Activated naive CD4-positive, alpha-beta T cell treated with anti-CD3 and anti-CD28 coated beads for 36 hours (primary cell): ENCODE measurements around the gene TENT4B. TPM values are rescaled to one million over a fixed set of nuclear protein-coding genes. Genes with fewer than 3 reads are reported as not detected.

Source experiments
- CTCF ChIA-PET: fragments of 350-600 bp; sonication (Branson Sonifier 250); formaldehyde crosslinking; loops from one replicate; lab custom pipeline; 2021; ENCODE audit warnings: antibody characterized with exemption; lab: Charles Lee
- DNase-seq: peaks from one replicate; pipeline ENCODE4 v3.0.0-alpha.2; 2020
- H3K27ac Mint-ChIP-seq: one replicate; pipeline ENCODE4 v1.8.0; 2021; ENCODE audit warnings: mild to moderate bottlenecking, mixed read lengths
- H3K27me3 Mint-ChIP-seq: one replicate; pipeline ENCODE4 v1.8.0; 2021; ENCODE audit warnings: low read depth, mixed read lengths
- H3K36me3 Mint-ChIP-seq: one replicate; pipeline ENCODE4 v1.8.0; 2021; ENCODE audit warnings: low read depth, mixed read lengths
- H3K4me1 Mint-ChIP-seq: one replicate; pipeline ENCODE4 v1.8.0; 2021; ENCODE audit warnings: low read depth, mixed read lengths
- H3K4me3 Mint-ChIP-seq: one replicate; pipeline ENCODE4 v1.8.0; 2021; ENCODE audit warnings: mild to moderate bottlenecking, moderate library complexity, mixed read lengths
- H3K9me3 Mint-ChIP-seq: one replicate; pipeline ENCODE4 v1.8.0; 2021; ENCODE audit warnings: mixed read lengths
- intact Hi-C: fragments of 100-400 bp; cut with micrococcal nuclease; formaldehyde crosslinking; loops from one replicate; pipeline ENCODE4 v1.15.1; 2023
- total RNA-seq, 2 experiments: library from RNA; stranded (reverse); gene quantifications; one replicate each; pipeline ENCODE4 v1.2.3, GENCODE V29; 2021

Gene TENT4B
- total RNA-seq, 2 experiments from 2014 or later = 17.9 to 18.4 TPM

- intact Hi-C loops = loop anchor here (2.0 to 5.0 kb wide), 5 partner anchors 31 to 272 kb away; partner anchors contain the start of genes CNEP1R1 and NKD1
- peaks cover 7% of the 10 kb centered on the region for H3K9me3 Mint-ChIP-seq
- CTCF ChIA-PET = interaction anchor here (0.6 to 3.7 kb wide), 9 partner anchors 10 to 531 kb away, joined by 3 to 30 read pairs (median 4); partner anchors contain the start of genes ADCY7 and CNEP1R1
- peaks cover 19% of the 10 kb centered on the region for H3K36me3 Mint-ChIP-seq
- H3K27me3 Mint-ChIP-seq = no peaks in the 10 kb centered on the region
- H3K4me1 Mint-ChIP-seq = peaks cover 94% of the 10 kb centered on the region
- H3K4me3 Mint-ChIP-seq = peak overlapping the region; percentile 91
- H3K27ac Mint-ChIP-seq = peak overlapping the region; percentile 99
- DNase-seq = no peak
Observed at GRCh38 chr16:50275428-50276325, 122.6 kb downstream of the TENT4B start.

- no peak for DNase-seq
- Mint-ChIP-seq H3K27me3 (no peaks in the 10 kb centered on the region), H3K27ac (peak overlapping the region; percentile 81), H3K9me3 (peaks cover 7% of the 10 kb centered on the region), H3K4me1 (peaks cover 93% of the 10 kb centered on the region), H3K4me3 (no peak overlapping the region), H3K36me3 (peaks cover 17% of the 10 kb centered on the region)
- intact Hi-C loops = loop anchor here (2.0 to 5.0 kb wide), 5 partner anchors 31 to 271 kb away; partner anchors contain the start of genes CNEP1R1 and NKD1
- CTCF ChIA-PET = interaction anchor here (1.8 to 3.7 kb wide), 2 partner anchors 11 to 78 kb away, joined by 5 to 30 read pairs; partner anchors contain the start of gene ADCY7
Observed at GRCh38 chr16:50276326-50276640, 123.2 kb downstream of the TENT4B start.

GRCh38 chr16:50276801-50277555, 123.9 kb downstream of the TENT4B start:
- Mint-ChIP-seq H3K27ac (peak overlapping the region; percentile 81), H3K27me3 (no peaks in the 10 kb centered on the region), H3K4me1 (peaks cover 93% of the 10 kb centered on the region), H3K4me3 (peak overlapping the region; percentile 34), H3K9me3 (peaks cover 7% of the 10 kb centered on the region), H3K36me3 (peaks cover 17% of the 10 kb centered on the region)
- CTCF ChIA-PET = interaction anchor here (0.8 to 3.7 kb wide), 5 partner anchors 9 to 80 kb away, joined by 3 to 30 read pairs (median 4); partner anchors contain the start of gene ADCY7
- peak; percentile 54 for DNase-seq
- intact Hi-C loops = loop anchor here (1.0 to 5.0 kb wide), 11 partner anchors 11 to 488 kb away; partner anchors contain the start of genes ADCY7, CNEP1R1 and NKD1

GRCh38 chr16:50278251-50278650, 125.1 kb downstream of the TENT4B start:
- no peak for DNase-seq
- intact Hi-C loops = loop anchor here (5.0 kb wide), 4 partner anchors 106 to 269 kb away; partner anchors contain the start of genes CNEP1R1 and NKD1
- peaks cover 19% of the 10 kb centered on the region for H3K36me3 Mint-ChIP-seq
- H3K4me3 Mint-ChIP-seq = peak overlapping the region; percentile 38
- peaks cover 7% of the 10 kb centered on the region for H3K9me3 Mint-ChIP-seq
- CTCF ChIA-PET = interaction anchor here (0.6 to 2.1 kb wide), 7 partner anchors 10 to 253 kb away, joined by 3 to 8 read pairs (median 5); partner anchors contain the start of genes ADCY7 and CNEP1R1
- H3K4me1 Mint-ChIP-seq = peaks cover 93% of the 10 kb centered on the region
- H3K27ac Mint-ChIP-seq = peak overlapping the region; percentile 81
- no peaks in the 10 kb centered on the region for H3K27me3 Mint-ChIP-seq

- Mint-ChIP-seq H3K4me3 (no peak overlapping the region), H3K4me1 (peaks cover 96% of the 10 kb centered on the region), H3K9me3 (peaks cover 7% of the 10 kb centered on the region), H3K27me3 (no peaks in the 10 kb centered on the region), H3K36me3 (peaks cover 14% of the 10 kb centered on the region), H3K27ac (no peak overlapping the region)
- CTCF ChIA-PET = interaction anchor here (0.7 to 1.8 kb wide), 8 partner anchors 14 to 470 kb away, joined by 3 to 8 read pairs (median 4); partner anchors contain the start of genes ADCY7 and CNEP1R1
- DNase-seq = no peak
- intact Hi-C loops = loop anchor here (5.0 kb wide), 4 partner anchors 107 to 268 kb away; partner anchors contain the start of genes CNEP1R1 and NKD1
Observed at GRCh38 chr16:50279504-50279865, 126.4 kb downstream of the TENT4B start.

- intact Hi-C loops = no loop called here
Observed at GRCh38 chr16:50280932-50281331, 127.8 kb downstream of the TENT4B start.

More at GRCh38 chr16:50280932-50281331, 127.8 kb downstream of the TENT4B start:
- peaks cover 94% of the 10 kb centered on the region for H3K4me1 Mint-ChIP-seq
- H3K9me3 Mint-ChIP-seq = peaks cover 7% of the 10 kb centered on the region
- H3K27me3 Mint-ChIP-seq = no peaks in the 10 kb centered on the region
- no peak overlapping the region for H3K27ac Mint-ChIP-seq
- peaks cover 18% of the 10 kb centered on the region for H3K36me3 Mint-ChIP-seq
- CTCF ChIA-PET = interaction anchor here (1.6 kb wide), 1 partner anchor 33 kb away, joined by 4 read pairs; no protein-coding TSS in a partner anchor
- no peak overlapping the region for H3K4me3 Mint-ChIP-seq
- DNase-seq = no peak

Other genes starting within 250 kb of the TENT4B start
- gene CNEP1R1, start 128.1 kb upstream of the TENT4B start, total RNA-seq = 10 to 100 TPM; 28.2 to 30.9 TPM
- gene HEATR3, start 87.3 kb upstream of the TENT4B start, total RNA-seq = 10 to 100 TPM; 16.3 to 17.5 TPM
- 10 to 100 TPM; 73.4 to 89.6 TPM for gene ADCY7, start 113.2 kb downstream of the TENT4B start, total RNA-seq
- gene BRD7, start 215.7 kb downstream of the TENT4B start, total RNA-seq = 100 to 1,000 TPM in 1 of 2 experiments, 10 to 100 TPM in 1; 96.7 to 101 TPM